Activated CD4-positive, alpha-beta T cell treated with anti-CD3 and anti-CD28 coated beads for 4 hours (primary cell): ENCODE measurements around the gene DAGLA.

Experiments used
- DNase-seq, 2 donors: peaks; one replicate each; pipeline ENCODE4 v3.0.0-alpha.2; 2020

Gene DAGLA

DNA sequence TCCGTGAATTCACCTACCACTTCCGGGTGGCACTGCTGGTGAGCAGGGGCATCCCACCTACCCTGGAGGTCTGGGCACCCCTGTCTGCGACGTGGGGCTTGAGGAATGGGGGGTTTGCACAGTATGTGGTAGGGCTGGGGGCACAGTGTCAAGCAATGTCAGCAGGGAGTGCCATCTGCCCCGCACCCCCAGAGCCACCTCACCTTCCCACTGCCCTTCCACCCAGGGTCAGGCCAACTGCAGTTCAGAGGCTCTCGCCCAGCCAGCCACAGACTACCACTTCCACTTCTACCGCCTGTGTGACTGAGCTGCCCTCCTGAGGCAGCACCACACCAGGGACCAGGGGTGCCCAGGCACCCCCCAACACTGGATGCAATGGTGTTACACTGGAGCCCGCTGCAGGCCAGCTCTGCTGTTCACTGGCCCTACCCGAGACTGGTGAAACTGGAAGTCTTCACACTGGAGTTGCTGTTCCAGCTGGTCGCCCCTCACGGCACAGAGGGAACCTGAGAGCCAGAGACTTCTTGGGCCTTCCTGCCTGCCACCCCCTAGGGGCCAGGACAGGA, 105.7 kb downstream of the DAGLA start:
- DNase-seq, result no peak

GRCh38 chr11:61787928-61788491, 107.8 kb downstream of the DAGLA start:
- DNase-seq, result no peak

GRCh38 chr11:61791737-61792309, 111.6 kb downstream of the DAGLA start:
- DNase-seq, result peak in 1 of 2 donors; percentile 22

DNA sequence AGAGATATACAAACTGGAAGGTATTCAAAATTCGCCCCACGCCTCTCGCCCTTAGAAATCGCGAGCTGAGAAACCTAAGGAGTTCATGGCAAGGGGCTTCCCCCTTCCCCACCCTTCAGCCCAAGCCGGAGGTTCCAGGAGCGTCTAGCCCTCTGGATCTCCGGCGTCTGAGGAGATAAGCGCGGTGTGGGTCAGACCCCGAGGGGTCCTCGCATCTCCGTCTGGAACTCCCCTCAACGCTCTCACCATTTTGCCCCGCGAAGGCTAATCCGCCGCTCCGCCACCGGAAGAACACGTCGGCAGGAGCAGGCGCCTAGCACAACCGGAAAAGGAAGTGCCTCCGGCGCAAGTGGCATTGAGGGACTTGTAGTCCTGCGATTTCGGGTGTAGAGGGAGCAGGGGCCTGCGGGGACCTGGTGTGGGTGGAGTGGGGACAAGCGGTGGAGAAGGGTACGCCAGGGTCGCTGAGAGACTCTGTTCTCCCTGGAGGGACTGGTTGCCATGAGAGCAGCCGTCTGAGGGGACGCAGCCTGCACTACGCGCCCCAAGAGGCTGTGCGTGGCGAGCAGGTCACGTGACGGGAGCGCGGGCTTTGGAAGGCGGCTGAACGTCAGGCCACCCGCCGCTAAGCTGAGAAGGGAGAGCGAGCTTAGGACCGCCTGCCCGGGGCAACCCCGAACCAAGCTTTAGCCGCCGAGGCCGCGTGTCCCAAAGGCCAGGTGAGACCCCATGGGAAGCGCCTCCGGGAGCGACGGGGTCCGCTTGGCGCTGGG, 112.3 kb downstream of the DAGLA start, which contains the start of the genes FEN1 and TMEM258:
TSS of gene FEN1 (plus strand) at position 602 of the 773 bp plus-strand sequence. CDS start 2,451 bp downstream, outside the sequence.
TSS of gene TMEM258 (minus strand) at position 290 of the 773 bp plus-strand sequence. CDS start at position 249, 41 bp downstream.
- DNase-seq, result peak; percentile 81 to 86

- DNase-seq, result no peak
These were observed 113.1 kb downstream of the DAGLA start for GRCh38 chr11:61793083-61793828.

- no peak for DNase-seq
These were observed 113.6 kb downstream of the DAGLA start for GRCh38 chr11:61793829-61794204.

DNA sequence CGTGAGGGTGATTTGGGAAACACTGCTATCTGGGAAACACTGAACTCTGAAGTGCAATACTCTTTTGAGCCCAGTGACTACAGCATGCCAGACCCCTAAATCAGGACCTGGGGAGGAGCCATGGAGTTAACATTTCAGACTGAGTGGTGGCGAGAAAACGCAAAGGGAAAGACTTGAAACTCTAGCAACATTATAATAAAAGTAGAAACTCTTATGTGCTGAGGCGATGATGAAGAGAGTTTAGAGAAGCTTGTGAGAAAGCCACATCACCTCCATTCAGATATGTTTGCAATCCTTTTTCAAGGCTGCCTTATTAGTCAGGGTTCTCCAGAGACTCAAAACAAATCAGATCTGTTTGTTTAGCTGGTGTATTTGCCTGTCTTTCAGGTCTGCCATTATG, 114.4 kb downstream of the DAGLA start:
- DNase-seq, result no peak

GRCh38 chr11:61795459-61795858, 115.3 kb downstream of the DAGLA start:
- no peak for DNase-seq

DNA sequence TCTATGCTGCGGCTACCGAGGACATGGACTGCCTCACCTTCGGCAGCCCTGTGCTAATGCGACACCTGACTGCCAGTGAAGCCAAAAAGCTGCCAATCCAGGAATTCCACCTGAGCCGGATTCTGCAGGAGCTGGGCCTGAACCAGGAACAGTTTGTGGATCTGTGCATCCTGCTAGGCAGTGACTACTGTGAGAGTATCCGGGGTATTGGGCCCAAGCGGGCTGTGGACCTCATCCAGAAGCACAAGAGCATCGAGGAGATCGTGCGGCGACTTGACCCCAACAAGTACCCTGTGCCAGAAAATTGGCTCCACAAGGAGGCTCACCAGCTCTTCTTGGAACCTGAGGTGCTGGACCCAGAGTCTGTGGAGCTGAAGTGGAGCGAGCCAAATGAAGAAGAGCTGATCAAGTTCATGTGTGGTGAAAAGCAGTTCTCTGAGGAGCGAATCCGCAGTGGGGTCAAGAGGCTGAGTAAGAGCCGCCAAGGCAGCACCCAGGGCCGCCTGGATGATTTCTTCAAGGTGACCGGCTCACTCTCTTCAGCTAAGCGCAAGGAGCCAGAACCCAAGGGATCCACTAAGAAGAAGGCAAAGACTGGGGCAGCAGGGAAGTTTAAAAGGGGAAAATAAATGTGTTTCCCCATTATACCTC, 115.8 kb downstream of the DAGLA start:
- no peak for DNase-seq
